GM18499 (cell line): ENCODE results near the gene CDH1.
"Not testable (repeated sequence)": the region's sequence is repeated elsewhere in the genome, so short reads cannot be mapped to it uniquely, and the experiment has no call there.

ENCODE experiments used
- ATAC-seq: cut with Tn5 transposase; IDR thresholded peaks from one replicate; pipeline ENCODE4 v1.9.1; 2021; ENCODE audit warnings: moderate number of reproducible peaks; ENCODE audit not compliant: insufficient read depth, unreplicated experiment

Gene CDH1

GRCh38 chr16:68784721-68785120 lies 47.6 kb downstream of the CDH1 start:
- no peak for ATAC-seq

DNA sequence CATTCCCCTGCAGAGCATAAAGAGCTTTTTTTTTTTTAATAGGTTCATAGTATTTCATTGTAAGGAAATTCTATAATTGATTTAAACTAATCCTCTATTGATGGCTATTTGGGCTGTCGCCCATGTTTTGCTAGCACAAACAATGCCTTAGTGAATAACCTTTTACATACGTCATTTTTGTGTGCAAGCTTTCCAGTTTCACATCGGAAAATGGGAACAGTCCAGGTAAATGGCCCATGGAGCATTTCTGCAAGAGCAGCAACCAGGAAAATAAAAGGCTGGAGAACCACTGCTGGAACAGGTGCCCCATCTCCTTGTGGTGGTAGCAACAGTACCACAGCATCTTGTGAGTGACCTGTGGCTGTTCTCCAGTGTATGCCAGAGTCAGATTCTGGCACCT lies 48.6 kb downstream of the CDH1 start:
- no peak for ATAC-seq

DNA sequence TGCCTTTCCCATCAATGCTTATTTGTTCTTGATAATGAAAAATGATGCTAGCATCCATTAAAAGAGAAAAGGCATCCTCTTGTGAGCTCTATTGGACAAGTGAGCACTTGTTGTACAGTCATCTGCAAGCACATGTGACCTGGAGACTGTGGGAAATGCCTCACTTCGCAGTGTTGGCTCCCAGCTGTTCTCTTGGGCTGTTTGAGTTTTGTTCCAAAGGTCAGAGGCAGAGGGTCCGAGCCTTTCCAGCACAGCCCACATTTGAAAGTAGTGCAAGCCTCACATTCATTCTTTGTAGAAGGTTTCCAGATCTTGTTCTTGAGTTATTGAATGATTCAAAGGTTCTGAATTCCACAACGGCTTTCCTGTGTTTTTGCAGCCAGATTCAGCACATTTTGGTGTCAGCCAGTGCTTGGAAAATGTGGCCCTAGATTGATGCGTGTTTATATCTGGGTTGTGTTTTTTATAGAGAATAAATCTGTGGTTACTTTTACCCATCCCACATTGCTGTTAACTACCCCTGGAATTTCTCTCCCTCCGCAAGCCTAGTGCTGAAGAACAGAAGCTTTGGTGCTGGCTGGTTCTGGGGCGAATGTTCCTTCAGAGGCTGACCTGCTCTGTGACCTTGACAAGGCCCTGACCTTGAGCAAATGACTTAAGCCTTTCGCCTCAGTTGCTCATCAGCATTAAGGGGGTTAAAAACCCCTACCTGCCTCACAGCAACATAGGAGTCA lies 49.8 kb downstream of the CDH1 start:
- ATAC-seq, result no peak

DNA sequence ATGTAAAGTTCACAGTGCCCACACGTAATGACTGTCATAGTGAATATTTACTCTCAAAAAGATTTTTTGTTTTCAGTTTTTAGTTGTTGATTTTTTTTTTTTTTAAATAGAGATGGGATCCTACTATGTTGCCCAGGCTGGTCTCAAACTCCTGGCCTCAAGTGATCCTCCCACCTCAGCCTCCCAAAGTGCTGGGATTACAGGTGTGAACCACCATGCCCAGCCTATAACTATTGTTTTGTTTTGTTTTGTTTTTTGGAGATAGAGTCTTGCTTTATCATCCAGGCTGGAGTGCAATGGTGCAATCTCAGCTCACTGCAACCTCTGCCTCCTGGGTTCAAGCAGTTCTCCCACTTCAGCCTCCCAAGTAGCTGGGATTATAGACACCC lies 50.3 kb downstream of the CDH1 start:
- ATAC-seq, result not testable (repeated sequence)

DNA sequence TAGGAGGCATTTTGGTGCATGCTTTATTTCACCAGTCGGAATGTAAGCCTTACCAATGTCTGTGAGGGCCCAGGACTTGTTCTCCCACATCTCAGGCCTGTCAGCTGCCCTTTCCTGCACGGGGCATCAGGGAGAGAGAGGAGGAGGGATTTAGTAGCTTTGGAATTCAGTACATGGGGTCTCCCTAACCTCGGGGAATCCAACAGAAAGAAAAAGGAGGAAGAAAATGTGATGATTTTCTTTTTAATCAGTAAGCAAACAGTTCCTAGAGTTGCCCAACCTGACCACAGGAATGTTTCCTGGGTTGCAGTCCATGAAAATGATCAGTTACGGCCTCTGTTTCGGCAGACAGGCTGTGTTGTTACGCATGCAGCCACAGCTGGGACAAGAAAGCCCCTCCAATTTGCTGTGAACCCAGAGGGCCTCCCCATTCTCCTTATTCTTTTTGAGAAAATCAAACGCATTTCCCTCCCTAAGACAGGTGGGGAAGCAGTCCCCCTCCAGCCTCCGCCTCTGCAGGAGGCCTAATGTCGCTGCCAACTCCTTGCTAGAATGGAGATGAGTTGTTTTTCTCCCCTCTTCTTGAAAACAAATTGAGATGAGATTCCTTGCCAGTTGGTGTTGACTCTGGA lies 53.2 kb downstream of the CDH1 start:
- no peak for ATAC-seq

GRCh38 chr16:68790944-68791343 lies 53.9 kb downstream of the CDH1 start:
- no peak for ATAC-seq

DNA sequence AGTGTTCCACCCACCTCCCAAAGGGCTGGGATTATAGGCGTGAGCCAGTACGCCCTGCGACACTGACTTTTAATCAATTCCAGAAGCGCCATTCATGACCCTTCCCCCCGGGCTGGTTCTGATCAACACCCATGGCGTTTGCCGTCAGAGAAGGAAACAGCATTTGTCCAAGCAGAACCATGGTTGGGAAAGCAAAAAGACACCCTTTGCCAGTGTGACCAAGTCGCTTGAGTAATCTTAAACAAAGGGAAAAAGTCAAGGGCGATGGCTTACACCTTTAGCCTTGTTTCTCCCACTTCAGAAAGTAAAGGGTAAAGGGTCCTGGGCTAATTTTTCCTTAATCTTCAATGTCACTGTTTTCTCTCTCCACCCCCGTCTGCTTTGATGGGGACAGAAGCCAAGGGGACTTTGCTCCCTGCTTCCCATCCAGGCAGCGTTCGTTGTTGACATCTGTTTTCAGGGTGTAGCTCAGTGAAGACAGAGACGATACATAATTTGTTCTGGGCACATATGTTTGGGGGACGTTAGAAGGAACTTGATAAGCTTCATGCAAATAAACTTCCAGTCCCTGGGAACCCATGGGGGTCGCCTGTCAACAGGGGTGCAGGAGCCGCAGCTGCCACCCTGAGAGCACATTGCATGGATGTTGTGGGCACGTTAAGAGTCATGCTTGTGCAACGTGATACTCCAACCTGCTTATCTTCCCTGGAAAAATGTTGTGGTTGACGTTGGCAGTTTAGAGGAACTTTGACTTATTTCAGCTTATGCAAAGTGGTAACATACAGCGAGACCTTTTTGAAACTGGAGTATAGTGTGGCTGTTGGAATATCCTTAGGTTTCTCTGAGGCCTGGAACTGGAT lies 55.6 kb downstream of the CDH1 start:
- no peak for ATAC-seq

DNA sequence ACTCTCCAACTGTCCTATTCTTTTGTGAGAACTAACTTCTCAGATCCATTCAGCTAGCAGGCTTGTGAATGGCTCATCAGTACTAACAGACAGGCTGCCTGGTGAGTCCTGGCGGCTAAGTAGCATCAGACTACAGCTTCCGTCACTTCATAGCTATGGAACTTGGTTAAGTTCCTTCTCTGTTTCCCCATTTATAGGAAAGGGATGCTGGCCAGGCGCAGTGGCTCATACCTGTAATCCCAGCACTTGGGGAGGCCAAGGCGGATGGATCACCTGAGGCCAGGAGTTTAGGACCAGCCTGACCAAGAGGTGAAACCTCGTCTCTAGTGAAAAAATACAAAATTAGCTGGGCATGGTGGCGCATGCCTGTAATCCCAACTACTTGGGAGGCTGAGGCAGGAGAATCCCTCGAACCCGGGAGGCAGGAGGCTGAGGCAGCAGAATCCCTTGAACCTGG lies 56.3 kb downstream of the CDH1 start:
- no peak for ATAC-seq

GRCh38 chr16:68798398-68798797 lies 61.3 kb downstream of the CDH1 start:
- no peak for ATAC-seq

DNA sequence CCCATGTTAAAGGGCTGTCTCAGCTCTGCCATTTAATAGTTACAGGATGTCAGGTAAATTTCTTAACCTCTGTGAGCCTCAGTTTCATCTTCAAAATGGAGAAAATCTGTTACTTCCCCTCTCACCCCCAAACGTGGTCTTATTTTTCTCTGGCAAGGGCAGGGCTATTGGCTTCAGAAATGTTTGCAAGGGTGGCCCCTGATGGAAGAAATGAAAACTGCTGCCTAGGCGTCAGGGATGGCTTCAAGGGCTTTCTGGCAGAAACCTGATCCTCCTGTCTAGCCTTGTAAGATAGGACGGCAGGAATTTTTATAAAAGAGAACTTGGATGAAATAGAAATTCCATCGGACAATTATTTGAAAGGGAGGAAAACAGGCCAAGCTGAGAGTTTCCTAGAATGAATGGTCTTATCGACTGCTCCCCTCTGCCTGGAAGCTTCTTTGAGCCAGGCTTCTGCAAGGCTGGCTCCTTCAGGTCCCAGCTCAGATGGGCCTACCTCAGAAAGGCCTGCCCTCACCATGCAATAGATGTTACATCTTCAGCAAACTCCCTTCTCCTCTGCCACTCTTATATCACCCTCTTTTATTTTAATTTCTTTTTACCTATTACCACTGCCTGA lies 63.3 kb downstream of the CDH1 start:
- ATAC-seq, result no peak

DNA sequence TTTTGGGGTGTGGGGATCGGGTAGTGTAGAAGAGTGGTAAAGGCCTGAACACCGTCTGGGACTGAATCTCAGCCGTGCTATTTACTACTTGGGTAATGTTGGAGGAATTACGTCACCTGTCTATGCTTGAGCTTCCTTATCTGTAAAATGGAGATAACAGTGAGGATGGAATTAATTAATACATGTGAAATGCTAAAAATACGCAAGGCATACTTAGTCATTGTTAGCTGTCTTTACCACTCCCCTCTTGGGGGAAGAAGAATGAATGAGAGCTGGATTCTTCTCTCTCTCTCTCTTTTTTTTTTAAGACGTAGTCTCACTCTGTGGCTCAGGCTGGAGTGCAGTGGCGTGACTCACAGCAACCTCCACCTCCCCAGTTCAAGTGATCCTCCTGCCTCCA lies 65.1 kb downstream of the CDH1 start:
- ATAC-seq, result no peak

GRCh38 chr16:68806422-68806821 lies 69.3 kb downstream of the CDH1 start:
- no peak for ATAC-seq

DNA sequence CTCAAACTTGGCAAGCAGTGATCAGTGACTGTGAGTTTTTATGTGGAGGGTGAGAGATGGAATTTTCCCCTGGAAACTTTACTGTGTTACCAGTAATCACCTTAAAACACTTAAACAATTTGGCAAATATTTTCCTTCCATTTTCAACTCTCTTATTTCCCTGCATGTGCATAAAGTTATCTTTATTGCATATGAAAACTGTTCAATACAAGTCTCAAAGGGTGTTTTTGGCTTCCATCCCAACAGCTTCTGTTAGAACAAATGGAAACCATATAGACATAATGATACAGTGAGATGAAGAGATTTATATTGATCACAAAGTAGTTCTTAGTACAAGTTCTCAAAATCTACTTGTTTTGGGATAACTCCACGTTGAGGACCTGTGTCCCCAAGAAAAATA lies 69.9 kb downstream of the CDH1 start:
- ATAC-seq, result no peak

GRCh38 chr16:68814516-68814915 lies 77.4 kb downstream of the CDH1 start:
- no peak for ATAC-seq

- ATAC-seq, result no peak
Measured at GRCh38 chr16:68823401-68824135, 86.5 kb downstream of the CDH1 start.

- ATAC-seq, result no peak
Measured at GRCh38 chr16:68825427-68825826, 88.3 kb downstream of the CDH1 start.

DNA sequence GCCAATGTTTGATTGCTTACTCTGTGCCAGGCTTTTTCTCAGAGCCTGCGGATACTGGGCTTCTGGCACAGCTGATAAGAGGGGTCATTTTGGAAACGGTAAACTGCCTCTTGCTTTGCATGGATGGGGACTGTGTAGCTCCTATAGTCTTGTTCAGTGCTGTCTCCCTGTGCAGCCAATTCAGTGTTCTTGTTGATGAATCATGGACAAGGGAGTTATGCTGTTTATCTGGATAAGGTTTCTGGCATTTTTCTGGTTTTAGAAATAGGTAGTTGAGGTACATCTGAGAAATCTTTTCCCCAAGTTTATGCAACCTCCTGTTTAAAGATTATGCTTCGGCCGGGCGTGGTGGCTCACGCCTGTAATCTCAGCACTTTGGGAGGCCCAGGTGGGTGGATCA lies 89.6 kb downstream of the CDH1 start:
- no peak for ATAC-seq

- ATAC-seq, result no peak
Measured at GRCh38 chr16:68833251-68833650, 96.2 kb downstream of the CDH1 start.

DNA sequence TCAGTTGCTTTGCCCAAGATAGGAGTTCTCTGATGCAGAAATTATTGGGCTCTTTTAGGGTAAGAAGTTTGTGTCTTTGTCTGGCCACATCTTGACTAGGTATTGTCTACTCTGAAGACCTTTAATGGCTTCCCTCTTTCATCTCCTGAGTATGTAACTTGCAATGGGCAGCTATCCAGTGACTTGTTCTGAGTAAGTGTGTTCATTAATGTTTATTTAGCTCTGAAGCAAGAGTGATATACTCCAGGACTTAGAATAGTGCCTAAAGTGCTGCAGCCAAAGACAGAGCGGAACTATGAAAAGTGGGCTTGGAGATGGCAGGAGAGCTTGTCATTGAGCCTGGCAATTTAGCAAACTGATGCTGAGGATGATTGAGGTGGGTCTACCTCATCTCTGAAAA lies 97.5 kb downstream of the CDH1 start:
- ATAC-seq, result no peak

GRCh38 chr16:68835970-68836369 lies 98.9 kb downstream of the CDH1 start:
- no peak for ATAC-seq
